DMS53 (cell line): ENCODE measurements around the gene ELP5.
"Not testable (repeated sequence)": the region's sequence is repeated elsewhere in the genome, so short reads cannot be mapped to it uniquely, and the experiment has no call there.

Experiments used
- DNase-seq: peaks from one replicate; lab custom pipeline; 2025; lab: John Stamatoyannopoulos, UW

ELP5 gene

DNA sequence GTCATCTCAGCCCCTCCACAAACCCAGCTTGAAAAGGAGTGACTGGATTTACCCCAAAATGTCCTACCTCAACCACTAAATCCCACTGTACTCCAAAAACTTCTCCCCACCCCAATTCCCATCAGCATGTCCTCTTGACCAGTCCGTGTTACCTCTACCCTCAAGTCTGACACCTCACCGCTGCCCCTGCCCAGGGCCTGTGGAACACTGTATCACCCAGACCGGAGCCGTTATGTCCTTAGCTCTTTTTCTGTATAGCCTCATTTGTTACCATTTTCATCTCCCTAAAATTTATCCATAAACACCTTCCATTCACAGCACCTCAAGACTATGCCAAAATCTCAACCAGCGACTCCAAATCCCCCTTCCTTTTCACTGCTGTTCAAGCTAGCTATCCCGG, 15.2 kb upstream of the ELP5 start:
- DNase-seq, result no peak

DNA sequence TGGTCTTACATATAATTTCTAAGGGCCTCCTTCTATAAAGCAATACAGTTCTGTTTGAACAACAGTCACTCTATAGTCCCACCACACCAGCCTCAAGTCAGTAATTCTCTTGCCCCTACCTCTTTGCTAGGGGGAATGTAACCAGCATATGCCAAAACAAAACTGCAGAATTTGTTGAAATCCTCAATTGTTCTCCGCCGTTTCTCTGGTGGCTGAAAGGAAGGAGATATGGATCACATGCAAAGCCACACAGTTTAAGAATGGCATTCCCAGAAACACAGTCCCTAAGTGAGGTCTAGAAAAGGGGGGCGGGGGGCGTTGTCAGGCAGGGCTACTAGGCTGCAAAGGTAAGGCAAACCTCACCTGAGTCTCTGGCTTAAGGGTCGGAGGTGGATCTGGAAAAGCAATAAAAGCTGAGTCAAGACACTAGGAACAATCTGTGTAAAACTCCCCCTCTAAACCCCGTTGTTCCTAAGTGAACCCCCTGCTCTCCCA, 14.7 kb upstream of the ELP5 start:
- DNase-seq, result no peak

DNA sequence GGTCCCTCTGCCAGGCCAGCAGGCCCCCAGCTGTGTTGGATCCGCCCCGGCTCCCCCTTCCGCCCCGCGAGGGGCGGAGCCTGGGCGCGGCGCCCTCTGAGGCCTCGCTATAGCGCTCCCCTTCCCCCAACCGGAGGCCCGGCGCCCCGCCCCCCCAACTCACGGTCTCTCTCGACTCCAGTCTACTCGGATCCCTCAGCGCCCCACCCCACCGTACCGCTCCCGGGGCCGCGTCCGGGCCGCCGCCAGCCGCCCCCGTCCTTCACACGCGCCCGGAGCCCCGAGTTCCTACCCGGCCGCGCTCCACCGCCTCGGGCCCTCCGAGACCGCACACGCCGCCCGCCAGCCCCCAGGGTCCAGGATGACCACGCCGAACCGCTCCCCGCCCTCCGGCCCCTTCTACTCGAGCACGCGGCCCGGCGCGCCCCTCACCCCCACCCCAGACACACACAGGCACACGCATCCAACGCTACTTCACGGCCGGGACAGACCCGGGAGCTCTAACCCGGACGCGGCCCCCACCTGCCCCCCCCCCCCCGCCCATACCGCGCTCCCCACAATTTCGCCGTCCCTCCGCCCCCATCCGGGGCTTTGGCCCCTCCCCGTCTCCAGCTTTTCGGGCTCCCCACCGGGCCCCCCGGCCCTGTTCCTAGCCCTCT, 14.1 kb upstream of the ELP5 start:
- DNase-seq, result peak; percentile 82

- DNase-seq, result peak; percentile 73
Observed at GRCh38 chr17:7238420-7239090, 13.5 kb upstream of the ELP5 start.

GRCh38 chr17:7239091-7240027, 12.7 kb upstream of the ELP5 start, which contains the start of gene PHF23:
TSS of gene PHF23 (minus strand) at chr17:7239457. CDS start at chr17:7239279, 178 bp downstream.
- DNase-seq, result peak; percentile 100

DNA sequence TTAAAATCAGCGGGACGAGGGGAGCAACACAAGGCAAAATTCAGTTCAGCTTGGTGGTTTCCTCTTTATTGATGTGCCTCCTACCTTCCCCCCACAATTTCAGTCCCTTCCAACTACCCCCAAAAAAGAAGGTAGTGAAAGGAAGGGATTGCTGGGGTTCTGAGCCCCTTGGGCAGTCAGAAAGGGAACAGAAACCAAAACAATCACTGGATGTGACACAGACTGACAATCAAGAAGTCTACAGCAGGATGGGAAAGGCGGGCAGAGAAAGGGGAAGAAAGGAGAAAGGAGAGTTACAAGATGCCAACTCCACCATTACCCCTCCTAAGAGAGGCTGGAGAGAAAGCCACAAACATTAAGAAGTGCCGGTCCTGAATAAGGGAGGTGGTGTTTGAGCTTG, 11.6 kb upstream of the ELP5 start:
- no peak for DNase-seq

DNA sequence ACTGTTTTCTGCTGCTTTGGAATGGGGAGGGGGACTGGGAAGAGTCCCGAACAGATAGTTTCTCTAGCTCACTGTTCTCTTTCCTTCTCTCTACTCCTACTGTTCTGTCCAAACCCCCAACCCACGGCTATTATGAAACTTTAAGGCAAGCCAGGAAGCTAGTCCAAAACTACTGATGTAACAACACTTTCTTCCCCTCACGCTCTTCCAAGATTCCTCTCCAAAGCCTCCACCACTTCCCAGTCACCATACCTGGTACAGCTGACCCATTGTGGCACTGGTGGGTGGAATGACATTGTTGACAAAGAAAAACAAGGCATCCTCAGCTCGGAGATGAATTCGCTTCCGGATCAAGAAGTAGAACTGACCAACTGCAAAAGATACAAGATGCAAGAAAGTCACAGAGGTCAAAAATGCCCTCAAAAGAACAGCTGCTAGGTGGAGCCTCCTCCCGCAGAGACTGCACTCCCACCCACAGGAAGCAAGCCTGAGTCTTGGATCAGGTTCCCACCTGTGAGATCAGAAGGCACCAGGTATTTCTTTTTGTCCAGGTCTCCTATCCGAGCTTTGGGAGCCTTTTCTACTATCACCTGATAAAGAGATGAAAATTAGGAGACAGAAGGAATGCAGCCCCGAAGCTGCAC, 10.8 kb upstream of the ELP5 start:
- DNase-seq, result peak; percentile 77

GRCh38 chr17:7241783-7242716, 10.0 kb upstream of the ELP5 start, which contains the start of gene GABARAP:
TSS of gene GABARAP (minus strand) at chr17:7242449. CDS start at chr17:7242330, 119 bp downstream.
- peak; percentile 96 for DNase-seq

- peak; percentile 99 for DNase-seq
Observed at GRCh38 chr17:7242717-7243452, 9.1 kb upstream of the ELP5 start.

DNA sequence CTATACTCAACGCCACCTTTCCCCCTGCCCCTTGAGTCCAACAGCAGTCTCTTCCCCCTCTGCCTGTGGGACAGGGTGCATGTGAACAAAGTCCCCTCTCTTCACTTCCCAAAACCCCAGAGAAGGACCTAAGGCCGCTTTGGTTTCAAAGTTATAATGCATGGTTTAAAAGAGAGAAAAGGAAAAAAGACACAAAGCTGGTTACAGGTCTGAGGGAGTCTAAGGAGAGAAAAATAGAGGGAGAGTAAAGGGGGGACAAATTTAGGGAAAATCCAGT, 8.6 kb upstream of the ELP5 start:
- DNase-seq, result no peak

GRCh38 chr17:7243838-7244237, 8.2 kb upstream of the ELP5 start:
- DNase-seq, result not testable (repeated sequence)

DNA sequence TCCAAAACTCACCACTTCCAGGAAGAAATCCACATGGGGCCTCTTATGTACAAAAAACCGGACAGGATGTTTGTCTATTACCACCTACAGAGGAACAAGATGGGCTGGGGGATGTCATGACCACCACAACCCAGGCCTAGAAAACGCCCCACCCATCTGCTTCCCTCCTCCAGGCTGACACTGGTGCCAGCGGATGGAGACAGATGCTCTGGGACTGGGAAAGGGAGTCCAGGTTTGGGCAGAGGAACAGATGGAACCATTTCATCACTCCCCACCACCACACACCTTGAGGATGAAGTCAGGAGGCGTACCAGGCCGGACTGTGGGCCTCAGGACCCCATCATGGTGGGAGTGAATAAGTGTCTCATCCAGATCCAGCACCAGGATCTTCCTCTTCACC, 5.2 kb upstream of the ELP5 start:
- DNase-seq, result no peak

DNA sequence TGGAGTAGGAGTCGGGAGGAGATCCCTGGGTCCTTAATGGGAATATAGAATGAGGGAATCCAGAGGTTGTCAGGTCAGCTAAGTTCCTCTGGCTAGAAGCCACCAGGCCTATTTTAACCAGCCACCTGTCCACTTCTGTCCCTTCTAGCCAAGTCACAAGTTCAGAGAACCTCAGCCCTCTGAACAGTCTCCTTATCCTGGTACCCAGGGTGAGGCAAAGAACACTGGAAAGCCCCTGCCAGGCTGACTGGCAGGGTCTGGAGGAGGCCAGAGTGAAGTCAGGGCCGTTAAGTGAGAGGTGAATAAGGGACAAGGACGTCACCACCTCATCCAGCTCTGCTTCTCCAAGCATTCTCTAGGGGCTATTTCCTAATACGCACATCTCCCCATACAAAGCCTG, 3.2 kb upstream of the ELP5 start:
- no peak for DNase-seq

- DNase-seq, result no peak
Observed at GRCh38 chr17:7249214-7249613, 2.8 kb upstream of the ELP5 start.

DNA sequence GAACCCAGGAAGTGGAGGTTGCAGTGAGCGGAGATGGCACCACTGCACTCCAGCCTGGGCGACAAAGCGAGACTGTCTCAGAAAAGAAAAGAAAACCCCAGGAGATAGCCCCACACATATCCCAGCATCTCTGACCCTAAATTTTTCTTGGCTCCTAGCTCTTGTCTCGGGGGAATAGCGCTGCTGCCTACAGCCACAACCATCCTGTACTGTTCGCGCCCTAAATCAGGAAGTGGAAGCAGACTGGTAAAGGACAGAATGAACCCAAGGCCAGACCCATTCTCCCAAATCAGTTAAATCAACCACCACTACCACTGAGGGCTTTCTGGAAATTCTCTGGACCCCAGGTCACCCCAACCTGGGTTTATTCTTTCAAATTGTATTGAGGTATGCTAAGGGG, 2.2 kb upstream of the ELP5 start:
- no peak for DNase-seq

- no peak for DNase-seq
Observed at GRCh38 chr17:7250695-7251627, 1.1 kb upstream of the ELP5 start.

- DNase-seq, result peak; percentile 100
Observed at GRCh38 chr17:7251661-7252175, 297 bp upstream of the ELP5 start, which contains the start of gene CTDNEP1. TSS of gene CTDNEP1 (minus strand) at chr17:7251734. CDS start at chr17:7251296, 438 bp downstream.

DNA sequence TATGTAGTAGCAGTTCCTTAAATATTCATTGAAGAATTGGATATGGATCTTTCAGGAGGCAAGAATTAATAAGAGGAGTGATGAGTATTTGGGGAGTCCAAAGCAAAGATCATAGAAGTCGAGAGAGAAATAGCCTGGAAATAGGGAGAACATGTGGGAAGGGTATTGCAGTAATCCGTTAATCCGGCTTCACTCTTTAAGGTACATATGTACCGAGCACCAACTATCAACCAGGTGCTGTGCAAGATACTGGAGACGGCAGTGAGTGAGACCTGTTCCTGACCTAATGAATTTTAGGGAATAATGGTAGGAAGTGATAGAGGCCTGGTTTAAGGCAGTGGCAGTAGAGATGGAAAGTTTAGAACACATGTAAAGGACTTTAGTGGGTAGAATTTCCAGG, 1.1 kb downstream of the ELP5 start:
- no peak for DNase-seq

DNA sequence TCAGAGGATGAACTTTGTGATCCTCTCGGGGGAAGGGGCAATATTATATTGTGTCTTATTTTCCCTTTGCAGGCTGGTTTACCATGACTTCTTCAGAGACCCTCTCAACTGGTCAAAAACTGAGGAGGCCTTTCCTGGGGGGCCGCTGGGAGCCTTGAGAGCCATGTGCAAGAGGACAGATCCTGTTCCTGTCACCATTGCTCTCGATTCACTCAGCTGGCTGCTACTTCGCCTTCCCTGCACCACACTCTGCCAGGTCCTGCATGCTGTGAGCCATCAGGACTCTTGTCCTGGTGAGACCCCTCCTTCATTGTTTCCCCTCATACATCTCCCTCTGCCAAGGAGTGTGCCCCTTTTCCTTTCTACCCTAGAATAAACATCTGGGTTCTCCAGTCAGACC, 2.5 kb downstream of the ELP5 start:
- DNase-seq, result no peak
